ACC112 (cell line): Measurements from ENCODE around the gene ROS1.
"Not testable (repeated sequence)": the region's sequence is repeated elsewhere in the genome, so short reads cannot be mapped to it uniquely, and the experiment has no call there.

Experiments
- H2AFZ ChIP-seq: fragments of 200-600 bp; sonication (generic); one replicate; pipeline ENCODE4 v1.6.0; 2017; ENCODE audit warnings: antibody characterized with exemption, low read length; ENCODE audit not compliant: unreplicated experiment
- H3K27ac ChIP-seq: fragments of 200-600 bp; sonication (generic); 2 replicates; pipeline ENCODE4 v1.5.1; 2014; ENCODE audit warnings: low read depth, mild to moderate bottlenecking, antibody characterized with exemption, low read length, moderate library complexity
- H3K27me3 ChIP-seq: fragments of 200-600 bp; sonication (generic); 2 replicates; pipeline ENCODE4 v1.6.1; 2014; ENCODE audit warnings: mild to moderate bottlenecking, antibody characterized with exemption, low read length, moderate library complexity, mixed read lengths; ENCODE audit not compliant: insufficient read depth
- H3K36me3 ChIP-seq: fragments of 200-600 bp; sonication (generic); 2 replicates; pipeline ENCODE4 v1.6.1; 2016; ENCODE audit warnings: mild to moderate bottlenecking, antibody characterized with exemption, low read length, moderate library complexity, mixed read lengths; ENCODE audit not compliant: insufficient read depth
- H3K4me1 ChIP-seq: fragments of 200-600 bp; sonication (generic); one replicate; pipeline ENCODE4 v1.6.1; 2016; ENCODE audit warnings: low read length, mixed read lengths; ENCODE audit not compliant: insufficient read depth, unreplicated experiment, control insufficient read depth
- H3K4me3 ChIP-seq: fragments of 200-600 bp; sonication (generic); 2 replicates; pipeline ENCODE4 v1.5.1; 2014; ENCODE audit warnings: mild to moderate bottlenecking, low read depth, low read length
- H3K79me2 ChIP-seq: fragments of 200-600 bp; sonication (generic); one replicate; pipeline ENCODE4 v1.6.0; 2016; ENCODE audit warnings: low read length; ENCODE audit not compliant: control insufficient read depth, unreplicated experiment, insufficient read depth

Gene ROS1

DNA sequence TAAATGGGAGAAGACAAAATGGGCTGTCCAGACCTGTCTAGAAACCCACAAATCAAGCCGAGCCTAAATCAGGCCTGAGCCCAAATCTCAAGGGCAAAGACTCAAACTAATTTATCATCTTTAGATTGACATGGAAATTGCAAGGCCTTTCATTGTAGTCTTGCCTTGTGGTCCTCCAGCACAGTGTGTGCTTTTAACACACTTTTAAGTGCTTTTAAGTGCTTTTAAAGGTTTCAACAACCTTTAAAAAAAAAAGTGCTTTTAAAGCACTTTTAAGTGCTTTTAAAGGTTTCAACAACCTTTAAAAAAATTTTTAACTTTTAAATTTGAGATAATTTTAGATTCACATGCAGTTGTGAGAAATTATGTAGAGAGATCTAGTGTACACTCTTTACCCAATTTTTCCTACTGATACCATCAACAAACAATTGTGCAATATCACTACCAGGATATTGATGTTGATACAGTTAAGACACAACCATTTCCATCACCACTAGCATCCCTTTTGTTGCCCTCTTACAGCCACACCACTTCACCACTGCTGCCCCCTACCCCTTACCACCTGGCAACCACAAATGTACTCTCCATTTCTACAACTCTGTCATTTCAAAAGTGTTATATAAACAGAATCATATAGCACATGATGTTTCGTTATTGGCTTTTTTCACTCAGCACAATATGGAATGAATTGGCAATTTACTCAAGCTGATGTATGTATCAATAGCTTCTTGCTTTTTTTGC, 33.6 kb upstream of the ROS1 start:
- Histone ChIP-seq H3K79me2 (no peaks in the 10 kb centered on the region), H3K4me1 (peaks cover 9% of the 10 kb centered on the region), H3K4me3 (no peak overlapping the region), H2AFZ (no peak overlapping the region), H3K27me3 (no peaks in the 10 kb centered on the region), H3K36me3 (no peaks in the 10 kb centered on the region), H3K27ac (no peak overlapping the region)

DNA sequence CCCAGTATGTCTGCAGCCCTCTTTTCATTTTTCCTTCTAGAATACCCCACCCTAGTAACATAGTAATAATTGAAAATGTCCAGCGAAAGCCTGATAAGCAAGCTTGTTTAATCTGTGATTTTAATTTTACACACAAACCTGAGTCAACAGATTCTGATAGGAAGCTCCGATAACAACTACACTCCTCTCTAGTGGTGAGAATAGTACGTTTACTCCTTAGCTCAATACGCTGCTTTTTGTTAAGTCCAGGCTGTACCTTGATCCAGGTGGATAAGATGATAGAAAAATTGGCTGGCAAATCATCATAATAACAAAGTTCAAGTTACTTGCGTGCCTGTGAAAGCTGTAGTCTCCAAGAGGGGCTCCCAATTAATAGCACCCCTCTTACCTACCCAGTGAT, 31.3 kb upstream of the ROS1 start:
- Histone ChIP-seq H3K27me3 (no peaks in the 10 kb centered on the region), H3K27ac (no peak overlapping the region), H2AFZ (no peak overlapping the region), H3K4me3 (no peak overlapping the region), H3K4me1 (peaks cover 2% of the 10 kb centered on the region), H3K36me3 (no peaks in the 10 kb centered on the region), H3K79me2 (no peaks in the 10 kb centered on the region)

- Histone ChIP-seq H3K36me3 (no peaks in the 10 kb centered on the region), H3K4me3 (no peak overlapping the region), H2AFZ (no peak overlapping the region), H3K4me1 (peaks cover 9% of the 10 kb centered on the region), H3K79me2 (no peaks in the 10 kb centered on the region), H3K27me3 (no peaks in the 10 kb centered on the region), H3K27ac (no peak overlapping the region)
Observed at GRCh38 chr6:117456250-117456649, 30.5 kb upstream of the ROS1 start.

DNA sequence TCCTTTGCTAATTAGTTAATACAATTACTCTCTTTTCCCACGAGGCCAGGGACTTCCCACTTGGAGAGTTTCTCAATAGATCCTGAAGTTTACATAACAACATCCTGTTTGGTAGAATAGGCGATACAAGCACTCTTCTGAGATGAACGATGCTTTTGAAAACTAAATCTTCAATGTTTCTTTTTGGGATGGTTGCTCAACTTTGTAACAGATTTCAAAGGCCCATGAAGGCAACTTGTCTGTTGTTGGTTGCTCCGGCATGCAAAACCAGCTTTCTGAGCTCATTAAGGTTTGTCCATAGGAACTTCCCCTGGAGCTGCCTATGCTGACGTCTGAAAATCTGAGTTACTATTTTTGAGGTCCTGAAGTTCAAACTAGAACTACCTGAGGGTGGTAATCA, 25.9 kb upstream of the ROS1 start:
- Histone ChIP-seq H3K27me3 (no peaks in the 10 kb centered on the region), H3K36me3 (no peaks in the 10 kb centered on the region), H2AFZ (peak overlapping the region; percentile 95), H3K27ac (0 out of 2 replicates have a peak overlapping the region, but pooled peaks have one; percentile 10), H3K79me2 (no peaks in the 10 kb centered on the region), H3K4me3 (no peak overlapping the region), H3K4me1 (peaks cover 47% of the 10 kb centered on the region)

DNA sequence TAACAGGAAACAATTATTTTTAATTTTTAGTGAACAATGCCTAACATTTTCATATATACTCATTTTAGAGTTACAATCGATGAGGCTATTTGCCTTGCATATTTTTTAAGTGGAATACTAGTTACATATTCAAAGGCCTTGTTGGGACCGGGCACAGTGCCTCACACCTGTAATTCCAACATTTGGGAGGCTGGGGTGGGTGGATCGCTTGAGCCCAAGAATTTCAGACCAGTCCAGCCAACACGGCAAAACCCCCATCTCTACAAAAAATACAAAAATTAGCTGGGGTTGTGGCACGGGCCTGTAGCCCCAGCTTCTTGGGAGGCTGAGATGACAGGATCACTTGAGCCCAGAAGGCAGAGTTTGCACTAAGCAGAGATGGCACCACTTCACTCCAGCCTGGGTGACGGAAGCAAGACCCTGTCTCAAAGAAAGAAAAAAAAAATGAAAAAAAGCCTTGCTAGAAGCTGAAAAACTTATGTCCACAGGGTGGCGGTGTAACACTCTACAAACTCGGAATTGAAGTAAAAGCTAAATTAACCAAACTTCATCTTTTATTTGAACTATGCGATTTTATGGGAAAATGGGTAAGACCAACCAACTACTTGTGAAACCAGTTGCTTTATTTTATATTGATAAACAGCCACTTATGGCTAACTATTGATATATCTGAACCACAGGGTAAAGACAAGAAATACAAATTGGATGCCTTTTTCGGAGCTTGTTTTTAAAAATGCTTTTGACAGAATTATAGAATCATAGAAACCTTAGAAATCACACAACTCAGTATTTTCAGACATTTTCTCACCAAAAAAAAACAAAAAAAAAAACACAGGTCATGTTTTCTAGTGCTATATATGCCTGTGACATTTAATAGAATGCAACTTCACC, 24.1 kb upstream of the ROS1 start:
- Histone ChIP-seq H2AFZ (peak overlapping the region; percentile 95), H3K27ac (peak overlapping the region; percentile 92), H3K27me3 (no peaks in the 10 kb centered on the region), H3K36me3 (no peaks in the 10 kb centered on the region), H3K4me1 (peaks cover 52% of the 10 kb centered on the region), H3K4me3 (peak overlapping the region; percentile 31), H3K79me2 (no peaks in the 10 kb centered on the region)

GRCh38 chr6:117448732-117449485, 23.2 kb upstream of the ROS1 start:
- Histone ChIP-seq H2AFZ (peak overlapping the region; percentile 87), H3K27ac (peak overlapping the region; percentile 92), H3K4me3 (peak overlapping the region; percentile 31), H3K27me3 (no peaks in the 10 kb centered on the region), H3K79me2 (no peaks in the 10 kb centered on the region), H3K36me3 (no peaks in the 10 kb centered on the region), H3K4me1 (peaks cover 60% of the 10 kb centered on the region)

DNA sequence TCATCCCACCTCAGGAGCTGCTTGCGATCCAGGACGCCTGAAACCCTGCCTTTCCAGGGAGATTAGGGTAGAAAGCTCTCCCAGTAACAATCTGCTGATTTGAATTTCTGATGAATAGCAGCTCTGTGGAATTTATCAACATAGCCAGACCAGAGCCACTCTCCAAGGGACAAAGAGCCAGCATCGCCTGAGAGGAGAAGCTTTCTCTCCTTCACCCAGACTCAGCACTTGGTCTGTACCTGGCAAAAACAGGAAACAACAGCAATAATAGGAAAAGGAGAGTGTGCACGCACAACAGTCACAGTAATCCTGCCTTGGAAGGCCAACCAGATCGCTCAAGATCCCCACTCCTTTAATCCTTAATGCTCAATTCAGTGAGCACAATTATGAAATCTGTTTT, 22.3 kb upstream of the ROS1 start:
- Histone ChIP-seq H2AFZ (no peak overlapping the region), H3K4me1 (peaks cover 61% of the 10 kb centered on the region), H3K4me3 (peak overlapping the region; percentile 12; the same call in 1 of the 2 replicates), H3K36me3 (no peaks in the 10 kb centered on the region), H3K79me2 (no peaks in the 10 kb centered on the region), H3K27me3 (no peaks in the 10 kb centered on the region), H3K27ac (peak overlapping the region; percentile 92)

GRCh38 chr6:117446861-117447260, 21.1 kb upstream of the ROS1 start:
- Histone ChIP-seq H3K4me3 (no peak overlapping the region), H3K79me2 (no peaks in the 10 kb centered on the region), H2AFZ (peak overlapping the region; percentile 53), H3K27ac (peak overlapping the region; percentile 26; the same call in 1 of the 2 replicates), H3K27me3 (no peaks in the 10 kb centered on the region), H3K4me1 (peaks cover 70% of the 10 kb centered on the region), H3K36me3 (no peaks in the 10 kb centered on the region)

DNA sequence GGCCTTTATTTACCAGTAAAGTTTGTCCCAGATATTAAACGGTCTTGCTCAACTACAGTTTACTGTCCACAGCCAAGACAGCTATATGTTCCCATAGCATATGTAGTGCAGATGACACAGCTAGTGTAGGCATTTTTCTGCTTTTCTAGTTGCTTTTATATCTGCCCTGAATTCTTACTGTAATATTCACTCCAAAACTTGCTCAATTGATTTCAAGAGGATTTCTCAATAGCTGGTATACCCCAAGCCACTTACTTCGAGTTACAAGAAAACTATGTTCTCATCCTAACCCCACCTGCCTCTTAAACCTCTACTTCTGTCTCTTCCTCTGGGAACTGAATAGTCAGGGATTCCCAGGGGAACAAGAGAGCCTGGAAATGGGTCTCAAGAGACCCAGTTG, 18.9 kb upstream of the ROS1 start:
- Histone ChIP-seq H3K4me3 (no peak overlapping the region), H3K27ac (peak overlapping the region; percentile 78), H3K27me3 (no peaks in the 10 kb centered on the region), H3K36me3 (peaks cover 3% of the 10 kb centered on the region; the same call in 1 of the 2 replicates), H3K79me2 (no peaks in the 10 kb centered on the region), H2AFZ (peak overlapping the region; percentile 62), H3K4me1 (peaks cover 56% of the 10 kb centered on the region)

GRCh38 chr6:117442313-117442712, 16.6 kb upstream of the ROS1 start:
- H3K27ac ChIP-seq = peak overlapping the region; percentile 95

More at GRCh38 chr6:117442313-117442712, 16.6 kb upstream of the ROS1 start:
- Histone ChIP-seq H3K4me3 (0 out of 2 replicates have a peak overlapping the region, but pooled peaks have one; percentile 17), H3K4me1 (peaks cover 39% of the 10 kb centered on the region)
- H3K79me2 ChIP-seq, H3K36me3 ChIP-seq, H3K27me3 ChIP-seq, H2AFZ ChIP-seq: not testable (repeated sequence)
